Measurements from ENCODE around the gene KIAA1958.
A peak's percentile ranks its signal among the peaks of the same experiment; 100 is the strongest.

Gene KIAA1958

DNA sequence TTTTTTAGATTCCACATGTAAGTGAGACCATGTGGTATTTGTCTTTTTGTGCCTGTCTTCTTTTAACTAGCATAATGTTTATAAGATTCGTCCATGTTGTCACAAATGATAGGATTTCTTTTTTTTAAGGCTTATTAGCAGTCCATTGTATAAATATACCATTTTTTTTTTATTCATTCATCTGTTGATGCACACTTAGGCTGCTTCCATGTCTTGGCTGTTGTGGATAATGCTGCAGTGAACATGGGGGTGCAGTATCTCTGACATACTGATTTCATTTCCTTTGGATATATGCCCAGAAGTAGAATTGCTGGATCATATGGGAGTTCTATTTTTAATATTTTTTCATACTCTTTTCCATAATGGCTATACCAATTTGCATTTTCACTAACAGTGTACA is 48.7 kb downstream of the KIAA1958 start:
- no CpG with 5 or more reads among the region's 1 CpG for WGBS
- DNase-seq: peak; percentile 26
- Histone ChIP-seq H3K4me2 (ENCODE audit: low read length, poor library complexity, severe bottlenecking) (no peak overlapping the region), H3K27ac (ENCODE audit: low read length, poor library complexity, severe bottlenecking) (no peak overlapping the region), H3K18ac (ENCODE audit: low read depth in 1 of 2, low read length in 2 of 2) (no peak overlapping the region), H2BK5ac (ENCODE audit: low read depth, low read length, poor library complexity, severe bottlenecking) (no peak overlapping the region), H3K9ac (ENCODE audit: low read length) (no peak overlapping the region), H3K23ac (ENCODE audit: low read length in 2 of 2) (no peak overlapping the region), H2BK120ac (ENCODE audit: low read depth, low read length) (no peak overlapping the region), H3K27me3 (ENCODE audit: control insufficient read depth in 1 of 2, insufficient read depth in 1 of 2, low read length in 2 of 2) (no peaks in the 10 kb centered on the region), H3K4ac (ENCODE audit: low read depth in 1 of 2, low read length in 2 of 2) (no peak overlapping the region), H3K36me3 (ENCODE audit: control insufficient read depth in 1 of 2, insufficient read depth in 2 of 2, low read depth in 1 of 2, low read length in 2 of 2) (peaks cover 0 to 2% of the 10 kb centered on the region in 2 experiments), H3K9me3 (ENCODE audit: control insufficient read depth, low read length) (no peaks in the 10 kb centered on the region), H3K4me3 (ENCODE audit: insufficient read depth in 1 of 2, low read depth in 1 of 2, low read length in 2 of 2) (no peak overlapping the region), H3K14ac (ENCODE audit: low read length in 2 of 2) (no peak overlapping the region), H4K8ac (ENCODE audit: low read length) (no peak overlapping the region), H3K79me1 (replicated peaks; ENCODE audit: low read length, poor library complexity, severe bottlenecking) (peaks cover 16% of the 10 kb centered on the region), H3K4me1 (ENCODE audit: control insufficient read depth, insufficient read depth, low read depth, low read length) (no peaks in the 10 kb centered on the region), H2AFZ (ENCODE audit: low read depth, low read length) (no peak overlapping the region), H2AK5ac (ENCODE audit: low read length, severe bottlenecking) (no peak overlapping the region), H2BK12ac (ENCODE audit: low read length in 2 of 2) (no peak overlapping the region), H2BK15ac (ENCODE audit: low read depth, poor library complexity, severe bottlenecking) (no peak overlapping the region), H4K91ac (ENCODE audit: low read length) (no peak overlapping the region)

GRCh38 chr9:112535811-112536210 is 49.2 kb downstream of the KIAA1958 start:
- no peak overlapping the region for H3K4ac ChIP-seq (ENCODE audit: low read depth in 1 of 2, low read length in 2 of 2)
- H3K14ac ChIP-seq (ENCODE audit: low read length in 2 of 2): no peak overlapping the region
- H3K9ac ChIP-seq (ENCODE audit: low read length): no peak overlapping the region
- peak overlapping the region; percentile 47 for H3K27ac ChIP-seq (ENCODE audit: low read length, poor library complexity, severe bottlenecking)
- peak; percentile 74 for DNase-seq
- no peak overlapping the region for H3K18ac ChIP-seq (ENCODE audit: low read depth in 1 of 2, low read length in 2 of 2)
- no peak overlapping the region for H2BK120ac ChIP-seq (ENCODE audit: low read depth, low read length)
- no peak overlapping the region for H3K23ac ChIP-seq (ENCODE audit: low read length in 2 of 2)
- WGBS: no CpG with 5 or more reads among the region's 1 CpG
- no peak overlapping the region for H2BK15ac ChIP-seq (ENCODE audit: low read depth, poor library complexity, severe bottlenecking)
- no peak overlapping the region for H3K4me3 ChIP-seq (ENCODE audit: insufficient read depth in 1 of 2, low read depth in 1 of 2, low read length in 2 of 2)
- peaks cover 19% of the 10 kb centered on the region for H3K79me1 ChIP-seq (replicated peaks; ENCODE audit: low read length, poor library complexity, severe bottlenecking)
- H3K9me3 ChIP-seq (ENCODE audit: control insufficient read depth, low read length): no peaks in the 10 kb centered on the region
- no peak overlapping the region for H2BK5ac ChIP-seq (ENCODE audit: low read depth, low read length, poor library complexity, severe bottlenecking)
- H3K27me3 ChIP-seq (ENCODE audit: control insufficient read depth in 1 of 2, insufficient read depth in 1 of 2, low read length in 2 of 2): no peaks in the 10 kb centered on the region
- H2BK12ac ChIP-seq (ENCODE audit: low read length in 2 of 2): no peak overlapping the region
- no peak overlapping the region for H3K4me2 ChIP-seq (ENCODE audit: low read length, poor library complexity, severe bottlenecking)
- H4K8ac ChIP-seq (ENCODE audit: low read length): no peak overlapping the region
- no peak overlapping the region for H2AFZ ChIP-seq (ENCODE audit: low read depth, low read length)
- peaks cover 0 to 2% of the 10 kb centered on the region in 2 experiments for H3K36me3 ChIP-seq (ENCODE audit: control insufficient read depth in 1 of 2, insufficient read depth in 2 of 2, low read depth in 1 of 2, low read length in 2 of 2)
- H3K4me1 ChIP-seq (ENCODE audit: control insufficient read depth, insufficient read depth, low read depth, low read length): no peaks in the 10 kb centered on the region
- H4K91ac ChIP-seq (ENCODE audit: low read length): no peak overlapping the region
- H2AK5ac ChIP-seq (ENCODE audit: low read length, severe bottlenecking): no peak overlapping the region

GRCh38 chr9:112537561-112537960 is 50.9 kb downstream of the KIAA1958 start:
- Histone ChIP-seq H3K27me3 (ENCODE audit: control insufficient read depth in 1 of 2, insufficient read depth in 1 of 2, low read length in 2 of 2) (no peaks in the 10 kb centered on the region), H3K79me1 (replicated peaks; ENCODE audit: low read length, poor library complexity, severe bottlenecking) (peaks cover 22% of the 10 kb centered on the region), H4K8ac (ENCODE audit: low read length) (no peak overlapping the region), H3K14ac (ENCODE audit: low read length in 2 of 2) (no peak overlapping the region), H3K4me2 (ENCODE audit: low read length, poor library complexity, severe bottlenecking) (no peak overlapping the region), H4K91ac (ENCODE audit: low read length) (no peak overlapping the region), H2BK120ac (ENCODE audit: low read depth, low read length) (no peak overlapping the region), H2AK5ac (ENCODE audit: low read length, severe bottlenecking) (no peak overlapping the region), H2BK12ac (ENCODE audit: low read length in 2 of 2) (no peak overlapping the region), H3K9ac (ENCODE audit: low read length) (no peak overlapping the region), H3K4ac (ENCODE audit: low read depth in 1 of 2, low read length in 2 of 2) (no peak overlapping the region), H2BK5ac (ENCODE audit: low read depth, low read length, poor library complexity, severe bottlenecking) (no peak overlapping the region), H2BK15ac (ENCODE audit: low read depth, poor library complexity, severe bottlenecking) (no peak overlapping the region), H3K4me1 (ENCODE audit: control insufficient read depth, insufficient read depth, low read depth, low read length) (no peaks in the 10 kb centered on the region), H3K4me3 (ENCODE audit: insufficient read depth in 1 of 2, low read depth in 1 of 2, low read length in 2 of 2) (no peak overlapping the region), H3K18ac (ENCODE audit: low read depth in 1 of 2, low read length in 2 of 2) (no peak overlapping the region), H3K27ac (ENCODE audit: low read length, poor library complexity, severe bottlenecking) (no peak overlapping the region), H2AFZ (ENCODE audit: low read depth, low read length) (no peak overlapping the region), H3K9me3 (ENCODE audit: control insufficient read depth, low read length) (no peaks in the 10 kb centered on the region), H3K36me3 (ENCODE audit: control insufficient read depth in 1 of 2, insufficient read depth in 2 of 2, low read depth in 1 of 2, low read length in 2 of 2) (peaks cover 0 to 2% of the 10 kb centered on the region in 2 experiments), H3K23ac (ENCODE audit: low read length in 2 of 2) (no peak overlapping the region)
- DNase-seq: no peak
- WGBS: 100% methylated on average over 1 of the region's 1 CpG

DNA sequence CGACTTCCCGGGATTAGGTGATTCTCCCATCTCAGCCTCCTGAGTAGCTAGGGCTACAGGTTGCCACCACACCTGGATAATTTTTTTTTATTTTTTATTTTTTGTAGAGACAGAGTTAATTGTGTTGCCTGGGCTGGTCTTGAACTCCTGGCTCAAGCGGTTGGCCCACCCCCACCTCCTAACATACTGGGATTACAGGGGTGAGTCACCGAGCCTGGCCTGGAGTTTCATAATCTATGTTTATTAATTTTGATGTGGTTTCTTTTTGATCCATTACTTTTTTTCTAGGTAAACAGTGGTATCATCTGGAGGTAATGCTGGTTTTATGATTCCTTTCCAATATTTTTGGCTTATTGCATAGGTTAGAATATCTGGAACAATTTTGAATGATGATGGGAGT is 54.2 kb downstream of the KIAA1958 start:
- Histone ChIP-seq H3K18ac (ENCODE audit: low read depth in 1 of 2, low read length in 2 of 2) (no peak overlapping the region), H2BK12ac (ENCODE audit: low read length in 2 of 2) (no peak overlapping the region), H2AK5ac (ENCODE audit: low read length, severe bottlenecking) (no peak overlapping the region), H3K4ac (ENCODE audit: low read depth in 1 of 2, low read length in 2 of 2) (no peak overlapping the region), H3K9ac (ENCODE audit: low read length) (no peak overlapping the region), H3K4me2 (ENCODE audit: low read length, poor library complexity, severe bottlenecking) (no peak overlapping the region), H3K79me1 (replicated peaks; ENCODE audit: low read length, poor library complexity, severe bottlenecking) (peaks cover 13% of the 10 kb centered on the region), H3K14ac (ENCODE audit: low read length in 2 of 2) (no peak overlapping the region), H2BK5ac (ENCODE audit: low read depth, low read length, poor library complexity, severe bottlenecking) (no peak overlapping the region), H3K4me1 (ENCODE audit: control insufficient read depth, insufficient read depth, low read depth, low read length) (peaks cover 2% of the 10 kb centered on the region), H2AFZ (ENCODE audit: low read depth, low read length) (no peak overlapping the region), H3K23ac (ENCODE audit: low read length in 2 of 2) (no peak overlapping the region), H4K91ac (ENCODE audit: low read length) (no peak overlapping the region), H3K27me3 (ENCODE audit: control insufficient read depth in 1 of 2, insufficient read depth in 1 of 2, low read length in 2 of 2) (no peaks in the 10 kb centered on the region), H3K36me3 (ENCODE audit: control insufficient read depth in 1 of 2, insufficient read depth in 2 of 2, low read depth in 1 of 2, low read length in 2 of 2) (peaks cover 0 to 2% of the 10 kb centered on the region in 2 experiments), H2BK120ac (ENCODE audit: low read depth, low read length) (no peak overlapping the region), H4K8ac (ENCODE audit: low read length) (no peak overlapping the region), H3K4me3 (ENCODE audit: insufficient read depth in 1 of 2, low read depth in 1 of 2, low read length in 2 of 2) (no peak overlapping the region), H3K9me3 (ENCODE audit: control insufficient read depth, low read length) (no peaks in the 10 kb centered on the region), H3K27ac (ENCODE audit: low read length, poor library complexity, severe bottlenecking) (no peak overlapping the region), H2BK15ac (ENCODE audit: low read depth, poor library complexity, severe bottlenecking) (no peak overlapping the region)
- 80% methylated on average over 4 of the region's 4 CpGs for WGBS
- DNase-seq: no peak

Data from mesenchymal stem cell (in vitro differentiated cells and primary cell).